Midbrain (tissue), 1 donor: ENCODE results near the gene SLC41A3.

Source experiments
- DNase-seq: peaks from one replicate; lab custom pipeline; 2025; lab: John Stamatoyannopoulos, UW

Gene SLC41A3

DNA sequence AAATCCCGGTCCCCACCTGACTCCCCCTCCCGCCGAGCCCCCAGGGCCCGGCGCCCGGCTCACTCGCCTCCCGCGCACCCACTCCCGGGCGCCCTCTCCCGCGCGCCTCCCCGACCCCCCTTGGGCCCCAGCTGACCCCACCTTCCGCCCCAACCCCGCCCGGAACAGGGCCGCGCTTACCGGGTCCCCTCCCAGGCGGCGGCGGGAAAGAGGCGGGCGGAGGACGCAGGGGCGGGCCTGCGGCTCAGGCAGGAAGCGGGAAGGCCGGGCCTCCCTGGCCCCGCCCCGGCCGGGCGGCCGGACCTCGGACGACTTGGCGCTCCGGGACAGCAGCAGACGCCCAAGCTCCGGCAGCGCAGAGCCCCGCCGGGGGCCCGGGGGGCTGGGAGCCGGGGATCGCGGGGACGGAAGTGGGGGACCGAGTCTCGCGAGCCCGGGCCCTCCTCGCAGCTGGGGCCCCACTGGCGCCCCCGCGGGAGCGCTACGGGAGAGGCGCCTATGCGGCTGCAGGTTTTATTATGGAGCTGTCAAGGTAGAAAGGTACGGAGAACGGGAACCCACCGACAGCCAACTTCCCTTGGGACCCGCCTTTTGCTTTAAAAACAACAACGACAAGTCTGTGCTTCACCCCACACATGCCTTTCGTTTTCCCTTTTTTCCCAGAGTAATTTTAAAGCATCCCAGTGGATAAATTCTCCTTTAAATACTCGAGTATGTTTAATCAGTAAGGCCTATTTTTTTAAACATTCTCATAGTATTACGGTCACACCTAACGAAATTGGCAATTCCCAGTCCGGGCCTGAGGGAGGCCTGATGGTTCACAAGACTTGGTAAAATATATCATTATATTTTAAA, at the start of gene SLC41A3:
Gene SLC41A3 (minus strand): TSS at position 212 of the 855 bp plus-strand sequence. CDS start 15,905 bp downstream, outside the sequence.
- DNase-seq: peak; percentile 79

DNA sequence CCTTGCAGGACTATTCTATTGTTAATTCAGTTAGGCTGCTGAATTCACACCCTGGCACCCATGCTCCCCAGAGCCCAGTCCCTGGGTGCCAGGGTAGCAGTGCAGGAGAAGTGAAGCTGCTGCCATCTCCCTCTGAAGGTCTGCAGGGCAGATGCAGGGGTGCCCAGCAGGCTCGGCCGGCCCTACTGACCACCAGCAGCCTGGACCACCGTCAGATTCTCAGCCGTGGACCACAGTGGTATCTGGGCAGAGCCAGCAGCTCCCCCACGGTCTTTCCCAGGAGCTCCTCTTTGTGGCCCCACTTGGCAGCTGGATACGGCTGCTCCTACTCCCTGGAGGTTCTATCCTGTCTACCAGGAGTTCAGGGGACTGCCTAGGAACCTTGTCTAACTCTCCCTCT, 49.7 kb upstream of the SLC41A3 start:
- DNase-seq: no peak

DNA sequence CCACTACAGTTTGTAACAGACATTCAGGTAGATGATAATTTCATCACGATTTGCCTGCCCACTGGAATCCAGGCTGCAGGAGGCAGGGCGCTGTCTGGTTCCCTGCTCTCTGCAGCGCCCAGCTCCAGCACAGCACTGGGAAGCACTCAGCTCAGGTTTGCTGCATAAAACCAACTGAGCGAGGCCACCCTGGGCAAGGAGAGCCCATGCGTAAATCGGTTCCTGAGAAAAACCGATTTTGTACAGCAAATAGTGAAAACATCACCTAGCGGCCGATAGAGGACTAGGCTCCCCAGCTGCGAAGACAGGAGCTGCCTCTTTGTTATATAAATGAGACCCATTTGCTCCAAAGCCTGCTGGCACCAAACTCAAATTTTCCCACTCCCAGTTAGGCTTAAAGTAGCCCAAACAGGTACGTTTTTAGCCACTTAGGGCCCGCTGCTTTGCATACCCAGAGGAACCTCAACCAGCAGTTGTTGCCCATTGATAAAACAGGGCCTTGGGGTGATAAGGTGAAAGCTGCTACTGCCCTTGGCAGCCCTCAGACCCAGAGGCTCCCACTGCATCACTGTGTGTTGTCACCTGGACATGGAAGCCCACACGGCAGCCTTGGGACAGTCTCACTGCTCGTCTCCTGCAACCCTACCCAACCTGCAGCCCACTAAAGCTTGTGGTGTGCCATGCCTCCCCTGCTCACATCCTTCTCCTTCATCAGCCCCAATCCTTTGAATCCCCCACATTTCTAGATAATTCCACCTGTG, 49.0 kb upstream of the SLC41A3 start:
- DNase-seq: no peak

DNA sequence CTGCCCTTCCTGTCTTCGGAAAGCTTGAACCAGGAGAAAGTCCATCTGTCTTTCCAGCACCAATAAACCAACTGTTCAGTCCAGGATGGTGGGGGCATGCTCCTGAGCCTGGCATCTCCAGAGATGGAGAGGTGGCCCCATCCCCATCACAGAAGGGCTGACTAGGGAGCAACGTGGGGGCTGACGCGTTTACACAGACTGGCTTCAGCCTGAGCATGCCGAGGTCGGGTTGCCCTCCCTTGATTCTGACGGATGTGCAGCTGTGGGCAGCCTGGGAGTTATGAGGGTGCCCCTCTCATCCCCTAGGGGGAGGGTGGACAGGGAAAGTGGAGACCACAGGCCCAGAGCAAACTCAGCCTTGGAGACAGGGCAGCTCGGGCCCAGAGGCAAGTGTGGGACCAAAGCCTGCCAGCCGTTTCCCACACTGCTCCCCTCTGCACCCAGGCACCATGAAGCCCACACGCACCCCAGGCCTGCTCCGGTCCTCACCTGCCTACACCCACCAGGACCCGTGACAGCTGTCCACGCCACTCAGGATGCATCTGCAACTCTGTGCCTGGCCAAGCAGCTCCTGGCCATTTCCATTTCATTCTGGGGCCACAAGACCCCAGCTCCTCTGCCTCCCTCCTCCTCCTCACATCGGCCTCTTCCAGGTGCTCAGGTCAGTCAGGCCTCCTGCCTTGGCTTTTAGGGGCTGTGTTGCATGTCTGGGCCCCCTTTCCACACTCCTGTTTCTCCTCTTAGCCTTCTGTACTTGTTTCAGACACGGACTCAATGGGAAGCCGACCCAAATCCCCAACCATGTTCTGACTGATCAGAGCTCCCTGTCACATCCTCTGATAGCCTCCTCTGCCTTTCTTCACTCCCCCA, 48.2 kb upstream of the SLC41A3 start:
- DNase-seq: no peak

DNA sequence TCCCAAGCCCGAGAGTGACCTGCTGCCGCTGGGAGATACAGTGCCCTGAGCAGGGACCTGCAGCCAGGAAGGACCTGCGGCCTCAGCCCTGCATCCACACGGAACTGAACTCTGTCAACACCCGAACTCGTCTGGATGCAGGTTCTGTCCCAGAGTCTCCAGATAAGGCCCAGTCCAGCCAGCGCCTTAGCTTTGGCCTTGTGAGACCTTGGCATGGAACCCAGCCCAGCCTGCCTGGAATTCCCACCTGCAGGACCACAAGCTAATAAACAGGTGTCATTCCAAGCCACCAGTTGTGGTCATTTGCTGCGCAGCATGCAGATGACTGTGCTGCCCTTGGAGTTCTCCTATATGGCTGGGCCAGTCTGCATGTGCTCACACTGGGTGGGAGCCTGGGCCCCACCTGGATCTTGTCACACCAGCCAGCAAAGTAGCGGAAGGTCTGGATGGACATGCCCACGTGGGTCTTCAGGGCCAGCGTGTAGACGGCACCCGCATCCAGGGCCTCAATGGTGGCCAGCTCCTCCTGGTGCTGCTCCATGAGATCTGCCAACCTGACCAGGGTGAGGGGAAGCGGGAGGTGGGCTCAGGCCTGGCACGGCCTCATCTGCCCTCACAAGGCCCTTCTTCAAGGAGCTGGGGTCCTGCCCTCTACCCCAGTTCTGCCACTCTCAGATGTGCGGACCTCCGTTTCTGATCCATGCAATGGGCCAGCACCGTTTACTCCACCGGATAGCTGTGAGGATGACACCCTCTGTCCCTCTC, 47.2 kb upstream of the SLC41A3 start:
- DNase-seq: no peak

DNA sequence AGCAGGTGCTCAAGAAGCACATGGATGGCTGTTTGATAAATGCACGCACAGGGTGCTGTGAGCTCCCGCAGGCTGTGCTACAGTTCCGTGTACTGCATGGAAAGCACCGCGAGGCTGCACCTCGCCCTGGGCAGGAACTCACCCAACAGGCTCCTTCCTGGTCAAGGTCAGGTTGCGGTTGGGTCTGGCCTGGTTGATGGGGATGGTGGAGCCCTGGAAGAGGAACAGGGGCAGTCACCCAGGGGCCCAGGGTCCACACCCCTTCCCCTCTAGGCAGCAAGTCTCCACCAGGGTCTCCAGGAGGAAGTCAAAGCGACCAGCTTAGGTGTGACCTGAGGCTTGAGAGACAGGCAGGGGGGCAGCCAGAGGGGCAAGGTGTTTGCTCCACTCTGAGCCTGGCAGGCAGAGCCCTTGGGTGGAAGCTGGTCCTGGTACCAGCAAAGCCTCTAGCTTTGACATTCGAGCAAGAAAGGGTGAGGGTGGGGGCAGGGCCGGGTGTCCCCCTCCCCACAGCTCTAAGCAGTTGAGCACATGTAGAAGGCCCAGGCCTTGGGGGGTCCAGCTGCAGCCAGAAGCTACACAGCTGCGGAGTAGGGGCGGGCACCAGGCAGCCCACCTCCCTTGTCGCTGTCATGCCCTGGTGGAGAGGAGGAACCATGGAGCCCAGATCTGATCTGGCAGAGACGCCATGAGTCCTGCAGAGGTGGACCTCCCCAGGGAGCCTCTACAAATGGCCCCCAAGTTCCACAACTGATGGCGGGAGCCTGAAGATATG, 46.3 kb upstream of the SLC41A3 start:
- DNase-seq: no peak

DNA sequence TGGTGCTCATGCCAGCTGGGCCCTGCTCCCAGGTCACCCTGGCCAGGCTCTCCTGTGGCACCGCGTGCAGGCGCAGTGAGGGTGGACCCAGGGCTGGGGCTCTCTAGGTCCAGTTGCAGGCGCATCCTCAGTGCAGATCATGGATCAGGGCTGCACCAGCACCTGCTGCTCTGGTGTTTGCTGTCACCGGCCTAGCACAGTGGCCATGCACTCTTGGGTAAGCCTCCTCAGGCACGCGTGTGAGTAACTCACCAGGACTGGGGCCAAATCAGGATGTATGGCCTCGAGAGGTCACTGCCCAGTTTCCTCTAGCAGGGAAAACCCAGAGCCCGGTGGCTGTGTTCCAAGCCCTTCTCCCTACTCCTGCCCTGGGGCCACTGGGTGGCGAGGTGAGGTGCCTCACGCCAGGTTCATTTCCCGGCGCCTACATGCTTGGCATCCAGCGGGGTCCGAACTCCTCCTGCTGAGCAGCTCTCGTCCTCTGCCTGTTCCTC, 45.5 kb upstream of the SLC41A3 start:
- no peak for DNase-seq

DNA sequence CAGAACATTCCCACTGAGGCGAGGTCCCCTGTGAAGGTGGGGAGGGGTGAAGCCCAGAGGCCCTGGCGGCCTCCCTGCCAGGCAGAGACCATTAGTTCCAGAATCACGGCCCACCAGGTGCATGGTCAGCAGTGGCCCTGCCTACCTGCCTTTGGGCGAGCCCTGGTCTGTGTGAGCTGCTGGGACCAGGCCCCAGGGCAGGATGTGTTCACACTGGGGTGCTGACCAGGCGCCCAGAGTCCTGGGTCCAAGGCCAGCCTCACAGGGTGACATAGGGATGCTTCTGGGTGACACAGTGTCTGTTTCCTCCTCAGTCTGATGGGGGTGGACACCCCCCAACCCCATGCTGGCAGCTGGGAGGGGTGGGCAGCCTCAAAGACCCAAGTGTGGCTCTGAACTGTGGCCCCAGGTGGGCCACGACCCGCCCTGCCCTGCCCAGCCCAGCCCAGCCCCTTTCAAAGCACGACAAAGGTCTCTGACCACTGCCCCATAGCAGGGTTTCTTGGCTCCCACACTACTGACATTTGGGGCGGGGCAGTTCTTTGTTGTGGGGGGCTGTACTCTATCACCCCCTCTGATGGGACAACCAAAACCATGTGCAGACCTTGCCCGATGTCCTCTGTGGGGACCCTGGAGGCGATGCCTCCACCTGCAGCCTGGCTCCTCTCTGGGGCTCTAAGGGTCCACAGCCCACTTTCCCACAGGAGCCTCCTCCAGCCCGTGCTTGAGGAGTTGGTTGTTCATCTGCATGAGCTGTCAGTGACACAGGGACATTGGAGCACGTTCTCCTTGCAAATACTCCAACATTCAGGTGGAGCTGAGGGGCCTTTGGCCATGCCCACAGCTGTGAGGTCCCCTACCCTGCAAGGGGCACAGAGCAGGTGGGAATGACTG, 44.8 kb upstream of the SLC41A3 start:
- no peak for DNase-seq

DNA sequence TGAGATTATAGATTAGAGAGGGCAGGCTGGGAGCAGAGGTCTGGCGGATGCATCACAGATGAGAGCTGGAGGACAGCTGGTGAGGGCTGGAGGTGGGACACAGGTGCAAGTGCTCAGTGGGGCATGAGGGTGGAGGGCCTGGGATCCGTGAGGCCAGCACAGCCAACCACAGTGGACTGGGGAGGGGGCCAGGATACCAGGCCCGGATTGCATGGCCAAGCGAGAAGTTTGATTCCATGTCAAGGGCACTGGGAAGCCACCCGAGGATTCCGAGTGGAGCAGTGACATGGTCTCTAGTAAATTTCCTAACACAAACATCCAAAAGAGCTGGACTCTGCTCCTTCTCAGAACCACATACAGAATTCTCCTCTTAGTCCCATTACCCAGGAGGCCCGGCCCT, 44.0 kb upstream of the SLC41A3 start:
- no peak for DNase-seq

DNA sequence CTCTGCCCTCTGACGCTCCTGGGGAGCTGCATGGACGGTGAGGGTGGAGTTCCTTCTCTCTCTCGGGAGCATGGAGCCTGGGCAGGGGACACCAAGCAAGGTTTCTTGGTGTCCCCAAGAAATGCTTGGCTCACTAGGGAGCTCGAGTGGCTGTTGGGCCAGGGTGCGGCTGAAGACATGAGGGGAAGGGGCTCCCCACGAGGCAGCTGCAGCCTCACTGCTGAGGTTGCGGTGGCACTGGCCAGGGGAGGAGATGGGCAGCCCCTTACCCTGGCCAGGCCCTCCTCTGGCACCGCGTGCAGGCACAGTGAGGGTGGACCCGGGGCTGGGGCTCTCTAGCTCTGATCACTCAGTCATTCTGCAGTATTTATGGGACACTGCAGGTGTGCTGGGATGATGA, 43.5 kb upstream of the SLC41A3 start:
- DNase-seq: no peak

DNA sequence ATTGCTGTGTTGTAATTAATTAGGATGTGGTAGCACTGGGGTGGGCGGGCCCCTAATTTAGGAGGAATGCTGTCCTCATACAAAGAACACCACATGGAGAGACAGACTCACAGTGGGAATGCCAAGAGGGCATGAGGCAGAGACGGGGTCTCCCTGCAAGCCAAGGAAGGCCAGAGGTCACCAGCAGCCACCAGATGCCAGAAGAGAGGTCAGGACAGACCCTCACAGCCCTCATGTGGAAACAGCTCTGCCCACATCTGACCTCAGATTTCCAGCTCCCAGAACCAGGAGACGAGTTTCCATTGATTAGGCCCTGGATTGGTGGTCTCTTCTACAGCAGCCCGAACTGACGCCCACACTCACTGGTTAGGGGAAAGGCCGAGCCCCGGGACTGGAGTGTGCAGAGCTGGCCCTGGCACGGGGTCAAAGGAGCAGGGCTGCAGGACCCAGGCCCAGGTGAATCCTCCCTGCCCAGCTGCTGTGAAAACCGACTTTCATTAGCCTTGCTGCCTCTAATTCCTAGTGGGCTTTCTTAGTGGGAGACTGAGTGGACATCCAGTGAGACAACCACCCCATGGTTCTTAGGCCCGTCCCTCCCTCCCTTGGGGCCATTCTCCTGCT, 43.0 kb upstream of the SLC41A3 start:
- no peak for DNase-seq

DNA sequence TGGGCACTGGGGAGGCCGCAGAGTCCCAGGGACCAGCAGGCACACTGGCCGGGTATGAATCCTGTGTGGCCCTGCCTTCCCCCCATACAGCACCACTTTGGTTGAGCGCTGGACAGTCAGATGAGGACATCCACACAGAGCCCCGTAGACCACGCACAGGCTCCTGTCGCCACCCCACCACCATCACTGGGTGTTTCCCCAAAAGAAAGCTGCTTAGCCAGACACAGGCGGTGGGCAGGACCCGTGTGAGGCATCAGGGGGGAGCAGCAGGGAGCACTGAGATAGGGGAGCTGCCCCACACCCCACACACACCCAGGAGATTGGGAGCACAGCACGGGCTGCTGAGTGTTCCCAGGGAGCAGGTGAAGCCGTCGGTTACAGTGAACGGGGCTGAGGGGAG, 42.4 kb upstream of the SLC41A3 start:
- no peak for DNase-seq

DNA sequence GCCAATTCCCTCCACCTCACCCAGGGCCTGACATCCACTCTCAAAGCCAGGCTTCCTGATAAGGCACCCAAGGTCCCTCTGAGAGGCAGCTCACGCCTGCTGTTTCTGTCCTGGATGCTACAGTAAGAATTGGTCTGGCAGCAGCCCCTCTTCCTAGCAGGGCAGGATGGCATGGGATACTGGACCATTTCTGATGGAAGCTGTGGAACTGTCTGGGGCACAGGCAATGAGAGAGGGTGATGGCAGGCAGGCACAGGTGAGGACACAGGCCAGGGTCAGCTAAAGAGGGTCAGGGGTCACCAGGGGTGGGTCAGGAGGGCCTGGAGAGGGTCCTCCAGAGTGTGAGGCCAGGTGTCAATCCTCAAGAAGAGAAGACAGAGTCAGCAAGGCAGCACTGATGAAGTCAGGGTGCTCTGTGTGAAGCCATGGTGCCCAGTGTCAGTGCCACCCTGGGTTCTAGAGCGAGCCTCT, 41.9 kb upstream of the SLC41A3 start:
- no peak for DNase-seq

DNA sequence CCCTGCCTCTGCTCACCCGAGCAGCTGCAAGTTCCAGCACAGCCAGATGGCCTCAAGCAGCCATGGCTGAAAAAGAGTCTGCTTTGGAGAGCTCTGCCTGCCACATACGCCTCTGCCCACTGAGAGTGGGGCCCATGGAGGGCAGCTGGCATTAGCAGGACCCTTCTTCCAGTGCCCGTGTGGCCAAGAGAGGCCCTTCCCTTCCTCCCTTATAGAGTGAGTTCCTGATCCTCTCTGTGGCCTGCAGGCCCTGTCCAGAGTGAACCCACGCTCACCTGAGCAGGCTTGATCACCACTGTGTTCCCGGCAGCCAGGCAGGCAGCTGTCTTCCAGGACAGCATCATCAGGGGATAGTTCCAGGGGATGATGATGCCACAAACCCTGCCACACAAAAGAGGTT, 41.4 kb upstream of the SLC41A3 start:
- DNase-seq: no peak

DNA sequence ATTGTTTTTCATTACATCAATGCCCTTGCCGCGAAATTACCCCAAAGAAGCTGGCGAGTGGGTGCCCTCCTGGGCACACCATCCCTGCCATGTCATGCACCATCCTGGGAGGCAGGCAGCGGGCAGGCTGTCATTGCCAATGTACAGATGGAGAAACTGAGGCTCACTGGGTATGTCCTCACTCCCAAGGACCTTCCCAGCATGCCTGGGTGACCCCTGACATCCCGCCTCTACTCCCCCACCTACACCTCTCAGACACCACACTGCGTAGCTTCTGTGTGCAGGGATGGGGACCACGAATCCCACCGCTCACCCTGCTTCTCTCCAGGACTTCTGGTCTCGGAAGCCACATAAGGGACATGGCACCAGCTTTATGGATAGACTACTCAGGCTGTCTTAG, 41.0 kb upstream of the SLC41A3 start:
- DNase-seq: no peak

DNA sequence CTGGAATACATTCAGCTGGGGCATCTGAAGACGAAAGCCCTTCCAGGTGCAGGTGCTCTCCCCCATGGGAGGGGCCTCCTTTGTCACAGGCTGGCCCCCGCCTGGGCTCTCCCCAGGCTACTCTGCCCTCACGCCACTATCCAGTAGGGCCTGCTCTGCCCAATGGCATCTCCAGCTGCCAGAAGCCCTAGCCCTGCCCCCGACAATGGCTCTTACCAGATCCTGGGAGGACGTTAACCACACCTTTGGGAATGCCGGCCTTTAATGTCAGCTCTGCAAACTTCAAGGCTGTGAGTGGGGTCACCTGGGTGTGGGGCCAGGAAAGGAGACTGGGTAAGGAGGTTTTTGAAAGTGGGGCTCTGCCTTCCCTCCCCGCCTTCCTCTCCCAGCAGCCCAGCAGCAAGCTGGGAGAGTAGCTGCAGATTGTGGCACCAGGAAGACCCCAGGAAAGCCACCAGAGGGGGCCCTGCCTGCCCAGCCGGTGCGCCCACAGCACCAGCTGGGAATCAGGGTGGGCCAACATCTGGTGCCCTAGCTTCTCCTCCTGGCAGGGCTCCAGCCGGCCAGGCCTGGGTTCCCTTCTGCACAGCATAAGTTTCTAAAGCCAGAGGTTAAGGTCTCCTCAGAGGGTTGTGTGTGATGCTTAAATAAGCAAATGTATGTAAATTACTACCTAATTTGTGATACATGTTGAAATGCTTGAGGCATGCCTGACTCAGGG, 40.4 kb upstream of the SLC41A3 start:
- no peak for DNase-seq

DNA sequence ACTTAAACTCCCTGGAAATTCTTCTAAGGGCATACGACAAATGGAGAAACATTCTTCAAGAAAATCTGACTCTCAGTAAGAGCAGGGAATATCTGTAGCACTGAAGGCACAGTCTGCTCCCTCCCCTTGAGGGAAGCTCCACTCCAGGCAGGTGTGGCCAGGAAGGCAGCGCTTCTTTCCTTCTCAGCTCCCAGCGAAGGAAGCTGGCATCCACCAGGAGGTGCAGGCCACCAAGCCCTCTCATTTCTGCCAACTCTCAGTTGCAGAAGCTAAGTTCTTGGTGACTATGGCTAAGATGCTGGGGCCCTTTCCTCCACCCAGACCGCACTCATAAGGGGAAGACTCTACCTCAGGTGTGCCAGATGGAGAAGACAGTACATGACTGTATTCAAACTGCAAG, 37.7 kb upstream of the SLC41A3 start:
- DNase-seq: no peak

DNA sequence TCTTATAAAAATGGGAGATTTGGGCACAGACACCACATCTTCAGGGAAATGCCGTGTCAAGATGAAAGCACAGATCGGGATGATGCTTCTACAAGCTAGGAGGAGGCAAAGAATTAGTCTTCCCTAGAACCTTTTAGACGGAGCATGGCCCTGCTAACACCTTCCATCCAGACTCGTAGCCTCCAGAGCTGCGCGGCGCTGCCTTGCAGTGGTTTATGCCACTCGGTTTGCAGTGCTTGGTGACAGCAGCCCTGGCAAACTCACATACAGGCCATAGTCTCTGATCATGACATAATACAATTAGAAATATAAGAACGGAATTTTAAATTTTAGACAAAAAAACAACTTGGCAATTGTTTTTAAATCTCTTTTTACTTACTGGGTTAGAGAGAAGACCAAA, 37.1 kb upstream of the SLC41A3 start:
- no peak for DNase-seq
